GM23338 (cell line): ENCODE measurements around the gene OLFML1. TPM values are rescaled to one million over a fixed set of nuclear protein-coding genes. Genes with fewer than 3 reads are reported as not detected.

ENCODE experiments used
- ATAC-seq: fragments of 200-7000 bp; cut with Tn5 transposase; 3 replicates; pipeline ENCODE4 v1.9.1; 2020
- DNase-seq: peaks from one replicate; pipeline ENCODE4 v3.0.0-alpha.2; 2015; ENCODE audit warnings: low spot score
- H2AFZ ChIP-seq: fragments of 200-600 bp; sonication (generic); 2 replicates; pipeline ENCODE4 v1.8.0; 2016; ENCODE audit warnings: antibody characterized with exemption, mild to moderate bottlenecking, moderate library complexity
- H3F3A ChIP-seq: fragments of 200-600 bp; sonication (generic); replicated peaks from 2 replicates; pipeline ENCODE4 v1.8.0; 2017; ENCODE audit warnings: antibody characterized with exemption, mixed run types, low read depth
- H3K27ac ChIP-seq: fragments of 200-600 bp; sonication (generic); 2 replicates; pipeline ENCODE4 v1.6.1; 2016; ENCODE audit warnings: low read depth
- H3K27me3 ChIP-seq: fragments of 200-600 bp; sonication (generic); 2 replicates; pipeline ENCODE4 v1.8.0; 2016; ENCODE audit warnings: mild to moderate bottlenecking, mixed run types, moderate library complexity; ENCODE audit not compliant: insufficient read depth
- H3K36me3 ChIP-seq: fragments of 200-600 bp; sonication (generic); 2 replicates; pipeline ENCODE4 v1.8.0; 2016; ENCODE audit warnings: mild to moderate bottlenecking; ENCODE audit not compliant: insufficient read depth
- H3K4me1 ChIP-seq: fragments of 200-600 bp; sonication (generic); 2 replicates; pipeline ENCODE4 v1.8.0; 2016; ENCODE audit warnings: mild to moderate bottlenecking, moderate library complexity; ENCODE audit not compliant: insufficient read depth
- H3K4me2 ChIP-seq: fragments of 200-600 bp; sonication (generic); 2 replicates; pipeline ENCODE4 v1.7.1; 2017; ENCODE audit warnings: mixed run types
- H3K4me3 ChIP-seq: fragments of 200-600 bp; sonication (generic); 2 replicates; pipeline ENCODE4 v1.6.1; 2016; ENCODE audit warnings: mixed run types
- H3K79me2 ChIP-seq: fragments of 200-600 bp; sonication (generic); replicated peaks from 2 replicates; pipeline ENCODE4 v1.8.0; 2017; ENCODE audit warnings: mild to moderate bottlenecking; ENCODE audit not compliant: insufficient read depth
- H3K9me2 ChIP-seq: fragments of 200-600 bp; sonication (generic); 2 replicates; pipeline ENCODE4 v1.8.0; 2017; ENCODE audit not compliant: insufficient read depth
- H4K20me1 ChIP-seq: fragments of 200-600 bp; sonication (generic); replicated peaks from 2 replicates; pipeline ENCODE4 v1.8.0; 2017; ENCODE audit warnings: mild to moderate bottlenecking; ENCODE audit not compliant: insufficient read depth
- H3K27ac Mint-ChIP-seq: 2 replicates; pipeline ENCODE4 v1.8.0; 2020; ENCODE audit warnings: inconsistent platforms, mild to moderate bottlenecking, moderate library complexity, mixed read lengths
- H3K27me3 Mint-ChIP-seq: 3 replicates; pipeline ENCODE4 v1.8.0; 2022; ENCODE audit warnings: low read depth, mild to moderate bottlenecking, moderate library complexity, mixed read lengths, inconsistent platforms; ENCODE audit not compliant: insufficient read depth, poor library complexity
- H3K36me3 Mint-ChIP-seq: 3 replicates; pipeline ENCODE4 v1.8.0; 2021; ENCODE audit warnings: low read depth, mild to moderate bottlenecking, inconsistent platforms, moderate library complexity, mixed read lengths
- H3K4me1 Mint-ChIP-seq: 3 replicates; pipeline ENCODE4 v1.8.0; 2020; ENCODE audit warnings: mild to moderate bottlenecking, inconsistent platforms, mixed read lengths
- H3K4me3 Mint-ChIP-seq: 3 replicates; pipeline ENCODE4 v1.8.0; 2021; ENCODE audit warnings: moderate library complexity, mild to moderate bottlenecking, inconsistent platforms, mixed read lengths
- H3K9me3 Mint-ChIP-seq: 3 replicates; pipeline ENCODE4 v1.8.0; 2020; ENCODE audit warnings: moderate library complexity, mild to moderate bottlenecking, inconsistent platforms, mixed read lengths
- CREB1 ChIP-seq: fragments of 250-450 bp; sonication (Bioruptor Pico); IDR thresholded peaks from 2 replicates; pipeline ENCODE4 v1.5.0; 2020; ENCODE audit warnings: low read depth, mild to moderate bottlenecking, moderate library complexity
- CTCF ChIP-seq, 2 experiments: fragments of 200-600 bp in 1 of 2; sonication (generic) in 1 of 2; conservative IDR thresholded peaks; 2 replicates each; pipeline versions ENCODE4 v1.5.1 to v1.6.1; 2016 to 2017; ENCODE audit warnings: antibody characterized with exemption in 2 of 2, low read depth in 2 of 2, mild to moderate bottlenecking in 2 of 2, moderate library complexity in 1 of 2
- EZH2 ChIP-seq: fragments of 200-600 bp; sonication (generic); IDR thresholded peaks from one replicate; pipeline ENCODE4 v1.8.0; 2017; ENCODE audit warnings: antibody characterized with exemption, mild to moderate bottlenecking, low read depth; ENCODE audit not compliant: unreplicated experiment
- EZH2phosphoT487 ChIP-seq: fragments of 200-600 bp; sonication (generic); IDR thresholded peaks from one replicate; pipeline ENCODE4 v1.8.1; 2018; ENCODE audit warnings: antibody characterized with exemption; ENCODE audit not compliant: unreplicated experiment
- JUNB ChIP-seq: IDR thresholded peaks from one replicate; pipeline ENCODE4 v1.6.1; 2016; ENCODE audit warnings: antibody characterized with exemption; ENCODE audit not compliant: unreplicated experiment
- NANOG ChIP-seq: IDR thresholded peaks from 2 replicates; pipeline ENCODE4 v1.6.1; 2016; ENCODE audit warnings: antibody characterized with exemption, borderline replicate concordance
- POLR2AphosphoS5 ChIP-seq: IDR thresholded peaks from 2 replicates; pipeline ENCODE4 v1.6.1; 2016; ENCODE audit warnings: antibody characterized with exemption, low read depth
- STAT1 ChIP-seq: IDR thresholded peaks from one replicate; pipeline ENCODE4 v1.6.1; 2016; ENCODE audit warnings: antibody characterized with exemption; ENCODE audit not compliant: unreplicated experiment
- ZNF114 ChIP-seq: fragments of 250-450 bp; sonication (Bioruptor Pico); IDR thresholded peaks from 2 replicates; pipeline ENCODE4 v1.5.0; 2020; ENCODE audit warnings: mild to moderate bottlenecking, moderate library complexity
- ZNF331 ChIP-seq: fragments of 250-450 bp; sonication (Bioruptor Pico); IDR thresholded peaks from 2 replicates; pipeline ENCODE4 v1.5.0; 2020; ENCODE audit warnings: low read depth, mild to moderate bottlenecking, moderate library complexity
- ZNF462 ChIP-seq: fragments of 250-450 bp; sonication (Bioruptor Pico); IDR thresholded peaks from 2 replicates; pipeline ENCODE4 v1.5.0; 2020; ENCODE audit warnings: mild to moderate bottlenecking, moderate library complexity
- polyA plus RNA-seq: library from polyadenylated mRNA; unstranded; fragments of >200 nt; fragmentation: Nextera tagmentation; extraction: Ambion mirVana; gene quantifications from 2 replicates; pipeline ENCODE4 v1.2.1, GENCODE V29; 2016
- total RNA-seq: library from RNA; depleted of rRNA; stranded (reverse); fragments of >200 nt; shearing (Covaris generic); gene quantifications from 2 replicates; pipeline ENCODE4 v1.2.3, GENCODE V29; 2014
- TF ChIP-seq, protein P1 (sequence below): IDR thresholded peaks from 2 replicates; pipeline ENCODE4 v1.6.1; 2016; ENCODE audit warnings: antibody characterized with exemption
- TF ChIP-seq, protein P2 (sequence below): IDR thresholded peaks from one replicate; pipeline ENCODE4 v1.6.1; 2018; ENCODE audit warnings: antibody characterized with exemption; ENCODE audit not compliant: unreplicated experiment

Gene OLFML1
- total and polyA plus RNA-seq, 2 experiments from 2014 or later, result 0.21 TPM; not detected in 1

DNA sequence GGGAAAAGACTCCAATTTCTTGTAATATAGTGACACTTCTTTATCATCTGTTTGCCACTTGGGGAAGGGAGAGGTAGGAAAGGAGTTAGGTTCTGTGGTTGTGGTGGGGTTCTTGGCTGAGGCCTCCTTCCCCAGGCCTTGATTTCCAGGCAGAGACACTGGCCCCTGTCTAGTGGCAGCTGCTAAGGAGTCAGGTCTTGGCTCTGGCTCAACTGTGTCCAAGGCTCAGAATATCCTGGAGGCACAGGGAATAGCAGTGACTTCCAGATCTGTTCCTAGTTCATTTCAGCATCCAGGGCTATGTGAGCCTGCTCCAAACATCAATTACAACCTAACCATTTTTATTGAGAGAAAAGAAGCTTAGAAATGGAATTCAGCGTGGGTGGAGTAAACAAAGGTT lies 58.0 kb downstream of the OLFML1 start:
- H3K9me3 Mint-ChIP-seq, result no peaks in the 10 kb centered on the region
- peaks cover 16% of the 10 kb centered on the region for H3K4me1 Mint-ChIP-seq
- Histone ChIP-seq H3K9me2 (no peaks in the 10 kb centered on the region), H4K20me1 (no peaks in the 10 kb centered on the region), H2AFZ (no peak overlapping the region), H3K79me2 (no peaks in the 10 kb centered on the region), H3F3A (no peaks in the 10 kb centered on the region), H3K4me2 (no peak overlapping the region), H3K4me1 (peaks cover 10% of the 10 kb centered on the region; the same call in 1 of the 2 replicates), H3K4me3 (no peak overlapping the region), H3K27ac (no peak overlapping the region), H3K27me3 (no peaks in the 10 kb centered on the region), H3K36me3 (no peaks in the 10 kb centered on the region)
- ATAC-seq, result no peak
- H3K4me3 Mint-ChIP-seq, result no peak overlapping the region
- no peaks in the 10 kb centered on the region for H3K36me3 Mint-ChIP-seq
- peaks cover 9% of the 10 kb centered on the region for H3K27me3 Mint-ChIP-seq
- H3K27ac Mint-ChIP-seq, result no peak overlapping the region
- no peak for TF ChIP-seq ZNF462 (CRISPR knock-in tag)
- no peak for TF ChIP-seq EZH2phosphoT487
- TF ChIP-seq, protein P1, sequence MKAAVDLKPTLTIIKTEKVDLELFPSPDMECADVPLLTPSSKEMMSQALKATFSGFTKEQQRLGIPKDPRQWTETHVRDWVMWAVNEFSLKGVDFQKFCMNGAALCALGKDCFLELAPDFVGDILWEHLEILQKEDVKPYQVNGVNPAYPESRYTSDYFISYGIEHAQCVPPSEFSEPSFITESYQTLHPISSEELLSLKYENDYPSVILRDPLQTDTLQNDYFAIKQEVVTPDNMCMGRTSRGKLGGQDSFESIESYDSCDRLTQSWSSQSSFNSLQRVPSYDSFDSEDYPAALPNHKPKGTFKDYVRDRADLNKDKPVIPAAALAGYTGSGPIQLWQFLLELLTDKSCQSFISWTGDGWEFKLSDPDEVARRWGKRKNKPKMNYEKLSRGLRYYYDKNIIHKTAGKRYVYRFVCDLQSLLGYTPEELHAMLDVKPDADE, result no peak
- TF ChIP-seq CREB1, result no peak
- TF ChIP-seq ZNF114, result no peak
- TF ChIP-seq ZNF331 (CRISPR knock-in tag), result no peak
- no peak for TF ChIP-seq EZH2
- no peak for TF ChIP-seq JUNB
- TF ChIP-seq, protein P2, sequence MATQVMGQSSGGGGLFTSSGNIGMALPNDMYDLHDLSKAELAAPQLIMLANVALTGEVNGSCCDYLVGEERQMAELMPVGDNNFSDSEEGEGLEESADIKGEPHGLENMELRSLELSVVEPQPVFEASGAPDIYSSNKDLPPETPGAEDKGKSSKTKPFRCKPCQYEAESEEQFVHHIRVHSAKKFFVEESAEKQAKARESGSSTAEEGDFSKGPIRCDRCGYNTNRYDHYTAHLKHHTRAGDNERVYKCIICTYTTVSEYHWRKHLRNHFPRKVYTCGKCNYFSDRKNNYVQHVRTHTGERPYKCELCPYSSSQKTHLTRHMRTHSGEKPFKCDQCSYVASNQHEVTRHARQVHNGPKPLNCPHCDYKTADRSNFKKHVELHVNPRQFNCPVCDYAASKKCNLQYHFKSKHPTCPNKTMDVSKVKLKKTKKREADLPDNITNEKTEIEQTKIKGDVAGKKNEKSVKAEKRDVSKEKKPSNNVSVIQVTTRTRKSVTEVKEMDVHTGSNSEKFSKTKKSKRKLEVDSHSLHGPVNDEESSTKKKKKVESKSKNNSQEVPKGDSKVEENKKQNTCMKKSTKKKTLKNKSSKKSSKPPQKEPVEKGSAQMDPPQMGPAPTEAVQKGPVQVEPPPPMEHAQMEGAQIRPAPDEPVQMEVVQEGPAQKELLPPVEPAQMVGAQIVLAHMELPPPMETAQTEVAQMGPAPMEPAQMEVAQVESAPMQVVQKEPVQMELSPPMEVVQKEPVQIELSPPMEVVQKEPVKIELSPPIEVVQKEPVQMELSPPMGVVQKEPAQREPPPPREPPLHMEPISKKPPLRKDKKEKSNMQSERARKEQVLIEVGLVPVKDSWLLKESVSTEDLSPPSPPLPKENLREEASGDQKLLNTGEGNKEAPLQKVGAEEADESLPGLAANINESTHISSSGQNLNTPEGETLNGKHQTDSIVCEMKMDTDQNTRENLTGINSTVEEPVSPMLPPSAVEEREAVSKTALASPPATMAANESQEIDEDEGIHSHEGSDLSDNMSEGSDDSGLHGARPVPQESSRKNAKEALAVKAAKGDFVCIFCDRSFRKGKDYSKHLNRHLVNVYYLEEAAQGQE, result no peak
- no peak for TF ChIP-seq POLR2AphosphoS5
- TF ChIP-seq NANOG, result no peak
- no peak for TF ChIP-seq CTCF (conservative IDR thresholded peaks at IDR 0.05; ENCODE audit: low read depth in 2 of 2)
- no peak for TF ChIP-seq STAT1
- DNase-seq, result no peak
